Right atrium auricular region (tissue), 2 donors: Measurements from ENCODE around the gene WNT10A. TPM values are rescaled to one million over a fixed set of nuclear protein-coding genes. Genes with fewer than 3 reads are reported as not detected.

Source experiments
- DNase-seq: peaks from one replicate; pipeline ENCODE4 v3.0.0-alpha.2; 2019; ENCODE audit warnings: low spot score
- H3K27ac ChIP-seq, 2 donors: fragments of 200-600 bp; sonication (generic); 1 replicate in 1 of 2; 2 replicates in 1 of 2; pipeline ENCODE4 v1.5.1; 2016 to 2019
- H3K27me3 ChIP-seq, 2 donors: fragments of 200-600 bp; sonication (generic); one replicate each; pipeline versions ENCODE4 v1.5.1 to v1.6.0; 2017 to 2019
- H3K36me3 ChIP-seq: fragments of 200-600 bp; sonication (generic); one replicate; pipeline ENCODE4 v1.5.1; 2016
- H3K4me1 ChIP-seq, 2 donors: fragments of 200-600 bp; sonication (generic); one replicate each; pipeline versions ENCODE4 v1.5.1 to v1.6.0; 2017 to 2019
- H3K4me3 ChIP-seq, 2 donors: fragments of 200-600 bp; sonication (generic); 1 replicate in 1 of 2; 2 replicates in 1 of 2; pipeline ENCODE4 v1.5.1; 2017 to 2019; ENCODE audit warnings: mild to moderate bottlenecking in 1 of 2, moderate library complexity in 1 of 2
- H3K9me3 ChIP-seq, 2 donors: fragments of 200-600 bp; sonication (generic); one replicate each; pipeline ENCODE4 v1.5.1; 2019
- CTCF ChIP-seq, 2 donors: fragments of 200-600 bp; sonication (generic); IDR thresholded peaks; one replicate each; pipeline ENCODE4 v1.5.1; 2019; ENCODE audit warnings: antibody characterized with exemption in 2 of 2
- total RNA-seq, 2 donors: library from RNA; depleted of rRNA; stranded (reverse); fragments of >200 nt; gene quantifications; one replicate each; pipeline ENCODE4 v1.1.0, GENCODE V29; 2016

The WNT10A gene
- total RNA-seq, 2 donors from 2014 or later, result 0.90 to 1.2 TPM

GRCh38 chr2:218877331-218877730 is 3.3 kb upstream of the WNT10A start:
- DNase-seq, result no peak
- H3K9me3 ChIP-seq, result no peaks in the 10 kb centered on the region
- H3K4me3 ChIP-seq, result no peak overlapping the region
- peaks cover 0 to 27% of the 10 kb centered on the region in 2 donors for H3K4me1 ChIP-seq
- H3K27me3 ChIP-seq, result peaks cover 10 to 32% of the 10 kb centered on the region in 2 donors
- no peak overlapping the region for H3K27ac ChIP-seq
- no peaks in the 10 kb centered on the region for H3K36me3 ChIP-seq
- no peak for TF ChIP-seq CTCF (IDR thresholded peaks at IDR 0.05)

GRCh38 chr2:218877891-218878290 is 2.8 kb upstream of the WNT10A start:
- H3K27me3 ChIP-seq, result peaks cover 10 to 26% of the 10 kb centered on the region in 2 donors
- TF ChIP-seq CTCF (IDR thresholded peaks at IDR 0.05), result no peak
- no peaks in the 10 kb centered on the region for H3K36me3 ChIP-seq
- no peaks in the 10 kb centered on the region for H3K9me3 ChIP-seq
- no peak overlapping the region for H3K4me3 ChIP-seq
- peaks cover 0 to 27% of the 10 kb centered on the region in 2 donors for H3K4me1 ChIP-seq
- H3K27ac ChIP-seq, result no peak overlapping the region
- DNase-seq, result no peak

- DNase-seq, result no peak
- Histone ChIP-seq H3K36me3 (no peaks in the 10 kb centered on the region), H3K27ac (no peak overlapping the region), H3K27me3 (peaks cover 10 to 22% of the 10 kb centered on the region in 2 donors), H3K4me3 (no peak overlapping the region), H3K4me1 (peaks cover 0 to 27% of the 10 kb centered on the region in 2 donors), H3K9me3 (no peaks in the 10 kb centered on the region)
- no peak for TF ChIP-seq CTCF (IDR thresholded peaks at IDR 0.05)
These were observed 2.2 kb upstream of the WNT10A start for GRCh38 chr2:218878486-218878885.

- Histone ChIP-seq H3K36me3 (no peaks in the 10 kb centered on the region), H3K27ac (no peak overlapping the region), H3K9me3 (no peaks in the 10 kb centered on the region), H3K4me1 (peaks cover 0 to 29% of the 10 kb centered on the region in 2 donors), H3K4me3 (no peak overlapping the region), H3K27me3 (peaks cover 10 to 18% of the 10 kb centered on the region in 2 donors)
- no peak for DNase-seq
- TF ChIP-seq CTCF (IDR thresholded peaks at IDR 0.05), result no peak
These were observed 1.5 kb upstream of the WNT10A start for GRCh38 chr2:218878926-218879761.

GRCh38 chr2:218879776-218880101 is 913 bp upstream of the WNT10A start:
- no peaks in the 10 kb centered on the region for H3K9me3 ChIP-seq
- H3K27me3 ChIP-seq, result peaks cover 10 to 18% of the 10 kb centered on the region in 2 donors
- peaks cover 0 to 29% of the 10 kb centered on the region in 2 donors for H3K4me1 ChIP-seq
- no peak for TF ChIP-seq CTCF (IDR thresholded peaks at IDR 0.05)
- no peak for DNase-seq
- no peaks in the 10 kb centered on the region for H3K36me3 ChIP-seq
- H3K27ac ChIP-seq, result no peak overlapping the region
- H3K4me3 ChIP-seq, result peak overlapping the region in 1 of 2 donors; percentile 35
